ENCODE measurements around the gene ERCC6L2. TPM values are rescaled to one million over a fixed set of nuclear protein-coding genes. Genes with fewer than 3 reads are reported as not detected.

The ERCC6L2 gene
- total and polyA plus RNA-seq, 9 donors = 14.9 to 66.2 (median 29.5) TPM

GRCh38 chr9:95887926-95888497 is 12.5 kb downstream of the ERCC6L2 start:
- Histone ChIP-seq H3K27me3 (ENCODE audit: control insufficient read depth, insufficient read depth, low read length) (no peaks in the 10 kb centered on the region), H3K4me3 (ENCODE audit: low read length) (no peak overlapping the region), H3K36me3 (ENCODE audit: control insufficient read depth, insufficient read depth, low read length) (peaks cover 9% of the 10 kb centered on the region), H3K27ac (ENCODE audit: low read length) (no peak overlapping the region), H3K4me1 (ENCODE audit: control insufficient read depth, insufficient read depth, low read length) (no peaks in the 10 kb centered on the region), H3K9me3 (replicated peaks; ENCODE audit: control insufficient read depth, low read depth, low read length) (peaks cover 3% of the 10 kb centered on the region)
- no peak for DNase-seq
- no CpG with 5 or more reads among the region's 1 CpG for WGBS (ENCODE audit: insufficient coverage)

- Histone ChIP-seq H3K27me3 (ENCODE audit: control insufficient read depth, insufficient read depth, low read length) (no peaks in the 10 kb centered on the region), H3K9me3 (replicated peaks; ENCODE audit: control insufficient read depth, low read depth, low read length) (peaks cover 3% of the 10 kb centered on the region), H3K36me3 (ENCODE audit: control insufficient read depth, insufficient read depth, low read length) (peaks cover 4% of the 10 kb centered on the region), H3K4me1 (ENCODE audit: control insufficient read depth, insufficient read depth, low read length) (no peaks in the 10 kb centered on the region), H3K4me3 (ENCODE audit: low read length) (no peak overlapping the region), H3K27ac (ENCODE audit: low read length) (no peak overlapping the region)
- WGBS (ENCODE audit: insufficient coverage) = 80% methylated on average over 1 of the region's 4 CpGs
- no peak for DNase-seq
Measured at GRCh38 chr9:95890594-95890993, 15.1 kb downstream of the ERCC6L2 start.

DNA sequence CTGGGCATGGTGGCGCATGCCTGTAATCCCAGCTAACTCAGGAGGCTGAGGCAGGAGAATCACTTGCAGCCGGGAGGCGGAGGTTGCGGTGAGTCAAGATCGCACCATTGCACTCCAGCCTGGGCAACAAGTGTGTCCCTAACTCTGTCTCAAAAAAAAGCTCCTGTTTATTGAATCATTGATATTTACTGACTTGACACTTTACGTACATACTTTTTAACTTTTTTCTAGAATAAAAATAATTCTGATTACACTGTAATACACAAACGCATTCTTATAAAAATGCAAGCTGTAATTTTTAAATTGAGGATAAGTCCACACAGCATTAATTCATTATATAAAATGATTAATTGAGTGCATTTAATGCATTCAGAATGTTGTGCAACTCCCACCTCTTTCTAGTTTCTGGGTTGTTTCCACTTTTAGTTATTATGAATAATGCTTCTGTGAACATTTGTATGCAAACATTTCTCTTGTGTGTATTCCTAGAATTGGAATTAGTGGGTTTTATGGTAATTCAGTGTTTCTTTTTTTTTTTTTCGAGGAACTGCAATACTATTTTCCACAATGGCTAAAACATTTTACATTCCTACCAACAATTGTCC is 15.7 kb downstream of the ERCC6L2 start:
- 96% methylated on average over 5 of the region's 8 CpGs for WGBS (ENCODE audit: insufficient coverage)
- no peak for DNase-seq
- Histone ChIP-seq H3K9me3 (replicated peaks; ENCODE audit: control insufficient read depth, low read depth, low read length) (peaks cover 3% of the 10 kb centered on the region), H3K36me3 (ENCODE audit: control insufficient read depth, insufficient read depth, low read length) (no peaks in the 10 kb centered on the region), H3K4me1 (ENCODE audit: control insufficient read depth, insufficient read depth, low read length) (no peaks in the 10 kb centered on the region), H3K27ac (ENCODE audit: low read length) (no peak overlapping the region), H3K4me3 (ENCODE audit: low read length) (no peak overlapping the region), H3K27me3 (ENCODE audit: control insufficient read depth, insufficient read depth, low read length) (no peaks in the 10 kb centered on the region)

DNA sequence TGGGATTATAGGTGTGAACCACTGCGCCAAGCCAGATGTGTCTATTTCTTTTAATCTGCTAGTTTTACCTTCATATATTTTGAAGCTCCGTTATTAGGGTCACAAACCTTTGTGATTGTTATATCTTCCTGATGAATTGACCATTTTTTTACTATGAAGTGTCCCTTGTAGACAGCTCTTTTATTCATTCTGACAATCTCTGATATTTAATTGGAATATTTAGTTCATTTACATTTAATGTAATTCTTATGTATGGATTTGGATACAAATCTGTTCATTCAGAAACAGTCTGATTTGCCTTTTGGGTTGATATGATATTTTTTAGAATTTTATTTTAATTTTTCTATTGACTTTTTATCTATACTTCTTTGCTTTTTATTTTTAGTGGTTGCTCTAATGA is 17.2 kb downstream of the ERCC6L2 start:
- WGBS (ENCODE audit: insufficient coverage) = no CpG with 5 or more reads among the region's 2 CpGs
- DNase-seq = no peak
- Histone ChIP-seq H3K36me3 (ENCODE audit: control insufficient read depth, insufficient read depth, low read length) (no peaks in the 10 kb centered on the region), H3K27ac (ENCODE audit: low read length) (no peak overlapping the region), H3K4me1 (ENCODE audit: control insufficient read depth, insufficient read depth, low read length) (no peaks in the 10 kb centered on the region), H3K9me3 (replicated peaks; ENCODE audit: control insufficient read depth, low read depth, low read length) (peaks cover 3% of the 10 kb centered on the region), H3K27me3 (ENCODE audit: control insufficient read depth, insufficient read depth, low read length) (no peaks in the 10 kb centered on the region), H3K4me3 (ENCODE audit: low read length) (no peak overlapping the region)

DNA sequence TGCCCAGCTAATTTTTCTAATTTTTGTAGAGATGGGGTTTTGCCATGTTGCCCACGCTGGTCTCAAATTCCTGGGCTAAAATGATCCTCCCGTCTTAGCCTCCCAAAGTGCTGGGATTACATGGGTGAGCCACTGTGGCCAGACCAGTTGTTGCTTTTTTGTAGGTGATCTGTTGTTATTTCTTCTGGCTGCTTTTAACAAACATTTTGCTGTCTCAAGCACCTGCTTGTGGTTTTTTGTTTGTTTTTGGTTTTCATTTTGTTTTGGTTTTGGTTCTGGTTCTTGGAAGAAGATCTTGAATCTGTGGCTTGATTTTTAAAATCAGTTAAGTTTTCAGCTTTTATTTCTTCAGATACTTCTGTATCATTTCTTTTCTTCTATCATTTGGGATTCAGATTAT is 21.1 kb downstream of the ERCC6L2 start:
- Histone ChIP-seq H3K4me3 (ENCODE audit: low read length) (no peak overlapping the region), H3K27ac (ENCODE audit: low read length) (no peak overlapping the region)
- whole genome bisulfite sequencing (ENCODE audit: insufficient coverage) = 100% methylated on average over 1 of the region's 2 CpGs

GRCh38 chr9:95901506-95901905 is 26.0 kb downstream of the ERCC6L2 start:
- no peaks in the 10 kb centered on the region for H3K9me3 ChIP-seq (replicated peaks; ENCODE audit: control insufficient read depth, low read depth, low read length)
- no peaks in the 10 kb centered on the region for H3K27me3 ChIP-seq (ENCODE audit: control insufficient read depth, insufficient read depth, low read length)
- no CpG with 5 or more reads among the region's 3 CpGs for WGBS (ENCODE audit: insufficient coverage)
- DNase-seq = no peak
- no peak overlapping the region for H3K27ac ChIP-seq (ENCODE audit: low read length)
- H3K4me1 ChIP-seq (ENCODE audit: control insufficient read depth, insufficient read depth, low read length) = no peaks in the 10 kb centered on the region
- H3K4me3 ChIP-seq (ENCODE audit: low read length) = no peak overlapping the region
- peaks cover 2% of the 10 kb centered on the region for H3K36me3 ChIP-seq (ENCODE audit: control insufficient read depth, insufficient read depth, low read length)

More for the DNA sequence above, 21.1 kb downstream of the ERCC6L2 start:
- Histone ChIP-seq H3K36me3 (ENCODE audit: control insufficient read depth, insufficient read depth, low read length) (peaks cover 2% of the 10 kb centered on the region), H3K27me3 (ENCODE audit: control insufficient read depth, insufficient read depth, low read length) (no peaks in the 10 kb centered on the region), H3K9me3 (replicated peaks; ENCODE audit: control insufficient read depth, low read depth, low read length) (peaks cover 3% of the 10 kb centered on the region), H3K4me1 (ENCODE audit: control insufficient read depth, insufficient read depth, low read length) (no peaks in the 10 kb centered on the region)
- no peak for DNase-seq

DNA sequence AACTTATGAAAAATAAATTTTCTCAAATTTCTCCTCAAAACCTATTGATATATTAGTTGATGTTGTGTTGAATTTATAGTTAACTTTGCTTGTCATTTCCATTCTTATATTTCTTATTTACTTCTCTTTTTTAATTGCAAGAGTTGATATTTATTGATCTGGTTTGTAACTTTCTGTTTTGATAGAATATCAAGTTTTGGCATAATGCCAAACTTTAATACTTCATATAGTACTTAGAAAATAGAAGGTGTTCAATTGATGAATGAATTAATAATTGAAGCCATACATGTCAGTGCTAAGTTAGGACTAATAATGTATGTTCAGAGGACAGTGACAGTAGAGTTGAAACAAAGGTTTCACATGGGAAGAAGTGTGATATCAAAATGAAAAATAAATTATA is 27.9 kb downstream of the ERCC6L2 start:
- Histone ChIP-seq H3K27me3 (ENCODE audit: control insufficient read depth, insufficient read depth, low read length) (no peaks in the 10 kb centered on the region), H3K4me3 (ENCODE audit: low read length) (no peak overlapping the region), H3K9me3 (replicated peaks; ENCODE audit: control insufficient read depth, low read depth, low read length) (no peaks in the 10 kb centered on the region), H3K36me3 (ENCODE audit: control insufficient read depth, insufficient read depth, low read length) (peaks cover 9% of the 10 kb centered on the region), H3K27ac (ENCODE audit: low read length) (no peak overlapping the region), H3K4me1 (ENCODE audit: control insufficient read depth, insufficient read depth, low read length) (no peaks in the 10 kb centered on the region)
- DNase-seq = no peak

DNA sequence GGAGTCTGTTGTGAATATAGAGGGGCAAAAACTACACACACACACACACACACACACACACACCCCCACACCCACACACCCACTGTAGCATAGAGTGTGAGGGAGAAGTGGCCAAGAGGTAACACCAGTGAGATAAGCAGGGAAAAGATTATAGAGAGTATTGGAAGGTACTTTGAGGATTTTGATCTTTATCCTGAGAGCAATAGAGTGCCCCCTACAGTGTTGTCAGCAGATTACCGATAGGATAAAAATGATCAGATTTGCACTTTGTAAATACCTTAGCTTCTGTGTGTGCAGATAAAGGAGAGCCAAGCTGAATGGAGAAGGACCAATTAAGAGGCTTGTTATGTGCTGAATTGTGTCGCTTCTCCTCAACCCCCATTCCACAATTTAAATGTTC is 32.3 kb downstream of the ERCC6L2 start:
- whole genome bisulfite sequencing (ENCODE audit: insufficient coverage) = no CpG with 5 or more reads among the region's 2 CpGs
- Histone ChIP-seq H3K27ac (ENCODE audit: low read length) (no peak overlapping the region), H3K4me3 (ENCODE audit: low read length) (no peak overlapping the region), H3K4me1 (ENCODE audit: control insufficient read depth, insufficient read depth, low read length) (no peaks in the 10 kb centered on the region), H3K9me3 (replicated peaks; ENCODE audit: control insufficient read depth, low read depth, low read length) (no peaks in the 10 kb centered on the region), H3K36me3 (ENCODE audit: control insufficient read depth, insufficient read depth, low read length) (peaks cover 8% of the 10 kb centered on the region), H3K27me3 (ENCODE audit: control insufficient read depth, insufficient read depth, low read length) (no peaks in the 10 kb centered on the region)
- no peak for DNase-seq

- H3K36me3 ChIP-seq (ENCODE audit: control insufficient read depth, insufficient read depth, low read length) = peaks cover 8% of the 10 kb centered on the region
- H3K9me3 ChIP-seq (replicated peaks; ENCODE audit: control insufficient read depth, low read depth, low read length) = no peaks in the 10 kb centered on the region
Measured at GRCh38 chr9:95910023-95910707, 34.7 kb downstream of the ERCC6L2 start.

GRCh38 chr9:95910770-95911340 is 35.4 kb downstream of the ERCC6L2 start:
- no peak for DNase-seq
- Histone ChIP-seq H3K4me1 (ENCODE audit: control insufficient read depth, insufficient read depth, low read length) (no peaks in the 10 kb centered on the region), H3K36me3 (ENCODE audit: control insufficient read depth, insufficient read depth, low read length) (peaks cover 9% of the 10 kb centered on the region), H3K27me3 (ENCODE audit: control insufficient read depth, insufficient read depth, low read length) (no peaks in the 10 kb centered on the region), H3K9me3 (replicated peaks; ENCODE audit: control insufficient read depth, low read depth, low read length) (no peaks in the 10 kb centered on the region), H3K27ac (ENCODE audit: low read length) (no peak overlapping the region), H3K4me3 (ENCODE audit: low read length) (no peak overlapping the region)
- WGBS (ENCODE audit: insufficient coverage) = no CpG with 5 or more reads among the region's 3 CpGs

More at GRCh38 chr9:95910023-95910707, 34.7 kb downstream of the ERCC6L2 start:
- Histone ChIP-seq H3K27ac (ENCODE audit: low read length) (no peak overlapping the region), H3K4me1 (ENCODE audit: control insufficient read depth, insufficient read depth, low read length) (no peaks in the 10 kb centered on the region), H3K4me3 (ENCODE audit: low read length) (no peak overlapping the region), H3K27me3 (ENCODE audit: control insufficient read depth, insufficient read depth, low read length) (no peaks in the 10 kb centered on the region)
- WGBS (ENCODE audit: insufficient coverage) = no CpG with 5 or more reads among the region's 3 CpGs
- no peak for DNase-seq
